CD4-positive, alpha-beta memory T cell (primary cell): ENCODE data around the gene KRT3. TPM values are rescaled to one million over a fixed set of nuclear protein-coding genes. Genes with fewer than 3 reads are reported as not detected.

Experiments
- CTCF ChIA-PET: fragments of 350-600 bp; sonication (Branson Sonifier 250); formaldehyde crosslinking; loops from one replicate; lab custom pipeline; 2021; ENCODE audit warnings: inconsistent platforms; ENCODE audit not compliant: partially characterized antibody; lab: Charles Lee
- POLR2A ChIA-PET: fragments of 350-600 bp; sonication (Branson Sonifier 250); formaldehyde crosslinking; loops from one replicate; lab custom pipeline; 2021; ENCODE audit not compliant: partially characterized antibody; lab: Charles Lee
- DNase-seq, 5 donors: peaks; one replicate each; pipeline versions ENCODE4 v3.0.0 to v3.0.0-alpha.2; 2020 to 2022; ENCODE audit warnings: mixed read lengths in 1 of 5
- H3K27ac ChIP-seq: one replicate; pipeline ENCODE4 v1.7.0; 2013; ENCODE audit warnings: low read depth, low read length
- H3K27me3 ChIP-seq: 2 replicates; pipeline ENCODE4 v1.7.0; 2013; ENCODE audit warnings: mild to moderate bottlenecking, low read length, moderate library complexity; ENCODE audit not compliant: insufficient read depth
- H3K36me3 ChIP-seq: 2 replicates; pipeline ENCODE4 v1.7.0; 2013; ENCODE audit warnings: mild to moderate bottlenecking, low read length, moderate library complexity; ENCODE audit not compliant: insufficient read depth
- H3K4me1 ChIP-seq: 2 replicates; pipeline ENCODE4 v1.7.0; 2013; ENCODE audit warnings: mild to moderate bottlenecking, low read length, moderate library complexity; ENCODE audit not compliant: insufficient read depth
- H3K4me3 ChIP-seq, 2 donors: one replicate each; pipeline ENCODE4 v1.7.0; 2013; ENCODE audit warnings: low read length in 2 of 2, mild to moderate bottlenecking in 1 of 2
- H3K9me3 ChIP-seq, 2 donors: one replicate each; pipeline ENCODE4 v1.7.0; 2013; ENCODE audit warnings: low read length in 2 of 2, control low read depth in 1 of 2; ENCODE audit not compliant: control insufficient read depth in 1 of 2
- H3K27ac Mint-ChIP-seq, 7 donors: one replicate each; pipeline ENCODE4 v1.8.0; 2020 to 2021; ENCODE audit warnings: mixed read lengths in 7 of 7, mild to moderate bottlenecking in 6 of 7, inconsistent platforms in 3 of 7, moderate library complexity in 3 of 7
- H3K27me3 Mint-ChIP-seq, 2 donors: one replicate each; pipeline ENCODE4 v1.8.0; 2020 to 2021; ENCODE audit warnings: mixed read lengths in 2 of 2
- H3K36me3 Mint-ChIP-seq, 2 donors: one replicate each; pipeline ENCODE4 v1.8.0; 2020 to 2021; ENCODE audit warnings: mixed read lengths in 2 of 2, inconsistent platforms in 1 of 2, mild to moderate bottlenecking in 1 of 2
- H3K4me1 Mint-ChIP-seq, 4 donors: one replicate each; pipeline ENCODE4 v1.8.0; 2020 to 2021; ENCODE audit warnings: mixed read lengths in 4 of 4, mild to moderate bottlenecking in 1 of 4
- H3K4me3 Mint-ChIP-seq, 8 donors: one replicate each; pipeline ENCODE4 v1.8.0; 2020 to 2021; ENCODE audit warnings: mixed read lengths in 8 of 8, mild to moderate bottlenecking in 7 of 8, moderate library complexity in 6 of 8, inconsistent platforms in 3 of 8
- H3K9me3 Mint-ChIP-seq, 8 donors: one replicate each; pipeline ENCODE4 v1.8.0; 2020 to 2021; ENCODE audit warnings: mixed read lengths in 8 of 8, mild to moderate bottlenecking in 5 of 8, inconsistent platforms in 3 of 8, moderate library complexity in 1 of 8
- intact Hi-C: fragments of 100-400 bp; cut with micrococcal nuclease; formaldehyde crosslinking; loops from one replicate; pipeline ENCODE4 v1.15.1; 2023
- polyA plus RNA-seq, 2 donors: library from polyadenylated mRNA; unstranded; fragments of 300-500 nt; fragmentation: Illumina TruSeq; gene quantifications; one replicate each; pipeline ENCODE4 v1.2.3, GENCODE V29; 2021
- total RNA-seq, 2 experiments: library from RNA; stranded (reverse); gene quantifications; one replicate each; pipeline ENCODE4 v1.2.3, GENCODE V29; 2021

KRT3 gene
- total and polyA plus RNA-seq, 4 experiments from 2014 or later, result not detected

DNA sequence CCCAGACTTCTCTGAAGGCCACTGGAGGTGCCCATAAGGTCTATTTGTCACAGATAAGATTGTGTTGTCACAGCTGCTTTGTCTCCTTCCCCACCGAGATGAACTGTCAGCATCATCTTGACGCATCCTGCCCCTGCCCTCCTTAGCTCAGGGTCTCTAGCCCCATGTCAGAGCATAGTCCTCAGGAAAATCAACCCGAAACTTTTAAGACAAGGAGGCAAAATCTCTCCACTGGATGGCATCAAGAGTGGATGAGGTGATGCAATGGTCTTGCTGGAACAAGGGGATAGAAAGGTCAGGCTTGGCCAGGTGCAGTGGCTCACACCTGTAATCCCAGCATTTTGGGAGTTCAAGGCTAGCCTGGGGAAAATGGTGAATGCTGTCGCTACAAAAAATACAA is 30.0 kb upstream of the KRT3 start:
- ChIA-PET POLR2A (no interaction called here), CTCF (interaction anchor here (1.1 kb wide), 1 partner anchor 14 kb away, joined by 3 read pairs; no protein-coding TSS in a partner anchor)
- no peaks in the 10 kb centered on the region for H3K36me3 ChIP-seq
- peaks cover 0 to 5% of the 10 kb centered on the region in 2 donors for H3K27me3 Mint-ChIP-seq
- no peaks in the 10 kb centered on the region for H3K9me3 Mint-ChIP-seq
- H3K4me3 Mint-ChIP-seq, result no peak overlapping the region
- H3K4me1 Mint-ChIP-seq, result peaks cover 0 to 4% (median 0%) of the 10 kb centered on the region in 4 donors
- no peaks in the 10 kb centered on the region for H3K27me3 ChIP-seq
- no peaks in the 10 kb centered on the region for H3K36me3 Mint-ChIP-seq
- H3K4me1 ChIP-seq, result no peaks in the 10 kb centered on the region
- no peak overlapping the region for H3K27ac Mint-ChIP-seq
- H3K9me3 ChIP-seq, result no peaks in the 10 kb centered on the region
- DNase-seq, result no peak
- H3K4me3 ChIP-seq, result no peak overlapping the region
- intact Hi-C loops, result no loop called here
- H3K27ac ChIP-seq, result no peak overlapping the region

GRCh38 chr12:52824741-52825410 is 29.0 kb upstream of the KRT3 start:
- no peak overlapping the region for H3K4me3 Mint-ChIP-seq
- H3K27ac Mint-ChIP-seq, result no peak overlapping the region
- Histone ChIP-seq H3K9me3 (no peaks in the 10 kb centered on the region), H3K36me3 (no peaks in the 10 kb centered on the region), H3K27ac (no peak overlapping the region), H3K4me3 (no peak overlapping the region), H3K27me3 (no peaks in the 10 kb centered on the region), H3K4me1 (no peaks in the 10 kb centered on the region)
- CTCF ChIA-PET, result interaction anchor here (1.2 kb wide), 1 partner anchor 240 kb away, joined by 3 read pairs; no protein-coding TSS in a partner anchor
- POLR2A ChIA-PET, result interaction anchor here (1.1 kb wide), 1 partner anchor 14 kb away, joined by 3 read pairs; no protein-coding TSS in a partner anchor
- peaks cover 4 to 5% of the 10 kb centered on the region in 2 donors for H3K27me3 Mint-ChIP-seq
- intact Hi-C loops, result no loop called here
- no peak for DNase-seq
- peaks cover 0 to 4% (median 0%) of the 10 kb centered on the region in 4 donors for H3K4me1 Mint-ChIP-seq
- H3K9me3 Mint-ChIP-seq, result no peaks in the 10 kb centered on the region
- no peaks in the 10 kb centered on the region for H3K36me3 Mint-ChIP-seq

DNA sequence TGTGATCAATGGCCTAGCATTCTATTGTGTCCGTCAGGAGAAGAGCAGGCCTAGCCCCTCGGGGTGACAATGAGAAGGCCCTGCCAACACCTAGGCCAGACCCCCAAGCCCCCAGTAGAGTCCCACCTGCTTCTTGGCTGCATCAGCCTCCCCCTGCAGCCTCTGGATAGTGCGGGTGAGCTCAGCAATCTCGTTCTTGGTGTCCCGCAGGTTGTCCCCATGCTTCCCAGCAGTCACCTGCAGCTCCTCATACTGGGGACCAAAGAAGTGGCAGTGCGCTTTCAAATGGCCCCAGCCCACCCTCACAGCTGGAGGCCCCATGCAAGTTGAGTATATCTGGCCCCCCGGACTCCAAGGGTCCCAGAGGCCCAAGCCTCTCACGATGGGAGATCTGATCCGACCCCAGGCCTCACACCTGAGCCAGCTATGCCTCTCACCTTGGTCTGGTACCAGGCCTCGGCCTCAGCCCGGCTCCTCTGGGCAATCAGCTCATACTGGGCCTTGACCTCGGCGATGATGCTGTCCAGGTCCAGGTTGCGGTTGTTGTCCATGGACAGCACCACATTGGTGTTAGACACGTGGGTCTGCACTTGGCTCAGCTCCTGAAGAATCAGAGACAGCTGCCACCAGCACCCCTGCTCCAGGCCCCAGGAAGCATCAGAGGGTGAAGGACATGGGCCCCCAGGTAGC is 28.0 kb upstream of the KRT3 start:
- Histone ChIP-seq H3K9me3 (no peaks in the 10 kb centered on the region), H3K36me3 (no peaks in the 10 kb centered on the region), H3K27ac (no peak overlapping the region), H3K4me3 (no peak overlapping the region), H3K27me3 (no peaks in the 10 kb centered on the region), H3K4me1 (no peaks in the 10 kb centered on the region)
- no peaks in the 10 kb centered on the region for H3K9me3 Mint-ChIP-seq
- DNase-seq, result no peak
- no peak overlapping the region for H3K27ac Mint-ChIP-seq
- peaks cover 4 to 5% of the 10 kb centered on the region in 2 donors for H3K27me3 Mint-ChIP-seq
- POLR2A ChIA-PET, result interaction anchor here (1.1 kb wide), 1 partner anchor 15 kb away, joined by 3 read pairs; no protein-coding TSS in a partner anchor
- no peaks in the 10 kb centered on the region for H3K36me3 Mint-ChIP-seq
- intact Hi-C loops, result no loop called here
- no peak overlapping the region for H3K4me3 Mint-ChIP-seq
- CTCF ChIA-PET, result interaction anchor here (0.9 kb wide), 1 partner anchor 157 kb away, joined by 3 read pairs; no protein-coding TSS in a partner anchor
- H3K4me1 Mint-ChIP-seq, result peaks cover 0 to under 1% (median 0%) of the 10 kb centered on the region in 4 donors

DNA sequence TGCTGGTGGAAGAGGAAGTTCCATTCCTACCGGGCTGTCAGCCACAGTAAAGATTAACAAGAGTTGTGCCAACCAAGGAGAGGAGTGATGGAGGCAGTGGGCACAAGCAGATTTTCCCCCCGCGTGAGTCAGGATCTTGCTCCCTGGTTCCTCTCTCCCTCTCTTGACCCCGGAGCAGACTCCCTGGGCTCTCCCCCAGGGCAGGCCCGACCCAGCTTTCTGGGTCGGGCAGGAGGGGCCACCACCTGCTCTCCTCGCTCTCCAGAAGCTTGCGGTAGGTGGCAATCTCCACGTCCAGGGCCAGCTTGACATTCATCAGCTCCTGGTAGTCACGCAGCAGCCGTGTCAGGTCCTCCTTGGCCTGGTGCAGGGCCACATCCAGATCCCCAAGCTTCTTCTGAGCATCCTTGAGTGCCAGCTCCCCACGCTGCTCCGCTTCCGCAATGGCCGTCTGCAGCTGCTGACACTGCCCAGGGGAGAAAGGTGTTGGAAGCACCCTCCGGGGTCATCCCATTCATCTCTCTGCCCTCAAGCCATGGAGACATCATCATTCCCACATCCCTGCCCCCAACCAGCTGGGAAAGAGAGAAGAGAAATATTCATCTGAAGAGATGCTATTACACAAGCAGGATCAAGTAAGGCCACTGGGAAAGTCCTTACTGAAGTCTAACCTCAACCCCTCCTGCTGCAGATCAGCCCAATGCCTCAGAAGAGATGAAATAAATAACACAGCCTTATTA is 27.0 kb upstream of the KRT3 start:
- Mint-ChIP-seq H3K36me3 (no peaks in the 10 kb centered on the region), H3K4me3 (no peak overlapping the region), H3K4me1 (peaks cover 0 to 3% (median 1%) of the 10 kb centered on the region in 4 donors), H3K9me3 (no peaks in the 10 kb centered on the region), H3K27ac (no peak overlapping the region), H3K27me3 (peaks cover 6 to 7% of the 10 kb centered on the region in 2 donors)
- H3K36me3 ChIP-seq, result no peaks in the 10 kb centered on the region
- no peaks in the 10 kb centered on the region for H3K9me3 ChIP-seq
- POLR2A ChIA-PET, result interaction anchor here (1.0 kb wide), 1 partner anchor 132 kb away, joined by 3 read pairs; no protein-coding TSS in a partner anchor
- intact Hi-C loops, result no loop called here
- CTCF ChIA-PET, result no interaction called here
- no peak for DNase-seq
- H3K27ac ChIP-seq, result no peak overlapping the region
- no peaks in the 10 kb centered on the region for H3K4me1 ChIP-seq
- H3K27me3 ChIP-seq, result no peaks in the 10 kb centered on the region
- H3K4me3 ChIP-seq, result no peak overlapping the region

- no peak overlapping the region for H3K4me3 Mint-ChIP-seq
- H3K9me3 ChIP-seq, result no peaks in the 10 kb centered on the region
Measured at GRCh38 chr12:52821826-52822660, 26.1 kb upstream of the KRT3 start.

GRCh38 chr12:52821071-52821730 is 25.3 kb upstream of the KRT3 start:
- H3K4me1 ChIP-seq, result no peaks in the 10 kb centered on the region
- Mint-ChIP-seq H3K27me3 (peaks cover 7 to 12% of the 10 kb centered on the region in 2 donors), H3K9me3 (no peaks in the 10 kb centered on the region), H3K27ac (no peak overlapping the region), H3K4me1 (peaks cover 0 to 9% (median 4%) of the 10 kb centered on the region in 4 donors), H3K36me3 (no peaks in the 10 kb centered on the region), H3K4me3 (no peak overlapping the region)
- no peaks in the 10 kb centered on the region for H3K27me3 ChIP-seq
- POLR2A ChIA-PET, result no interaction called here
- no peaks in the 10 kb centered on the region for H3K36me3 ChIP-seq
- H3K27ac ChIP-seq, result no peak overlapping the region
- intact Hi-C loops, result no loop called here
- no peak overlapping the region for H3K4me3 ChIP-seq
- CTCF ChIA-PET, result no interaction called here
- DNase-seq, result no peak
- no peaks in the 10 kb centered on the region for H3K9me3 ChIP-seq

More at GRCh38 chr12:52821826-52822660, 26.1 kb upstream of the KRT3 start:
- POLR2A ChIA-PET, result interaction anchor here (1.0 kb wide), 1 partner anchor 131 kb away, joined by 3 read pairs; no protein-coding TSS in a partner anchor
- Histone ChIP-seq H3K4me3 (no peak overlapping the region), H3K36me3 (no peaks in the 10 kb centered on the region), H3K27me3 (no peaks in the 10 kb centered on the region), H3K4me1 (no peaks in the 10 kb centered on the region), H3K27ac (no peak overlapping the region)
- intact Hi-C loops, result no loop called here
- H3K4me1 Mint-ChIP-seq, result peaks cover 0 to 9% (median 4%) of the 10 kb centered on the region in 4 donors
- no peaks in the 10 kb centered on the region for H3K9me3 Mint-ChIP-seq
- peak overlapping the region in 1 of 7 donors; percentile 74 for H3K27ac Mint-ChIP-seq
- peaks cover 7 to 12% of the 10 kb centered on the region in 2 donors for H3K27me3 Mint-ChIP-seq
- DNase-seq, result no peak
- CTCF ChIA-PET, result no interaction called here
- H3K36me3 Mint-ChIP-seq, result no peaks in the 10 kb centered on the region
